Right lobe of liver (tissue), 4 donors: Measurements from ENCODE around the gene NPSR1.

Source experiments
- POLR2A ChIP-seq: fragments of 450-650 bp; IDR thresholded peaks from one replicate; pipeline ENCODE4 v1.6.1; 2017; ENCODE audit warnings: antibody characterized with exemption, mild to moderate bottlenecking
- TF ChIP-seq, protein P1 (sequence below), 4 donors: fragments of 200-600 bp in 3 of 4; fragments of 450-650 bp in 1 of 4; IDR thresholded peaks; one replicate each; pipeline versions ENCODE4 v1.5.1 to v1.8.0; 2016 to 2022; ENCODE audit warnings: antibody characterized with exemption in 4 of 4, mild to moderate bottlenecking in 2 of 4
- donor health status: DM: no; HTN: no; CAD: no.
- donor health status: DM: no; HTN: no; CAD: no.
- donor health status: DM: no; HTN: yes; CAD: no.

DNA sequence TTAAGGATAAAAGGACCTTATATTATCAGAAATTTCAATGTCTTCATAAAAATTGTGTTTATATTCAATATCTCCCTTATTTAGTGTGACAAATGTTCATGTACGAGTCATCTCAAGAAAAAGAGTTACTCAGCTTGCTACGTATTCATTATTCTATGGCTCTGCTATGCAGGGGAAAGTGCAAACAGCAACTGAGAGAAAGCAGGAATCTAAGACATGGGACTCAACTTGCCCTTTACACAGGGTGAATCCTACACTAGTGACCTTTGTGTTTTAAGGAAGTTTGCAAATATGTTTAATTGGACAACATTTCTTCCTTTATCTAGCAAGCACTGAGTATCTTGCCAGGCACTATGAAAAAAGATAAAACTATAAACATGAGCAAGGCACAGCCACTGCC, 104.7 kb downstream of the NPSR1 start:
- no peak for TF ChIP-seq POLR2A
- TF ChIP-seq, protein P1, sequence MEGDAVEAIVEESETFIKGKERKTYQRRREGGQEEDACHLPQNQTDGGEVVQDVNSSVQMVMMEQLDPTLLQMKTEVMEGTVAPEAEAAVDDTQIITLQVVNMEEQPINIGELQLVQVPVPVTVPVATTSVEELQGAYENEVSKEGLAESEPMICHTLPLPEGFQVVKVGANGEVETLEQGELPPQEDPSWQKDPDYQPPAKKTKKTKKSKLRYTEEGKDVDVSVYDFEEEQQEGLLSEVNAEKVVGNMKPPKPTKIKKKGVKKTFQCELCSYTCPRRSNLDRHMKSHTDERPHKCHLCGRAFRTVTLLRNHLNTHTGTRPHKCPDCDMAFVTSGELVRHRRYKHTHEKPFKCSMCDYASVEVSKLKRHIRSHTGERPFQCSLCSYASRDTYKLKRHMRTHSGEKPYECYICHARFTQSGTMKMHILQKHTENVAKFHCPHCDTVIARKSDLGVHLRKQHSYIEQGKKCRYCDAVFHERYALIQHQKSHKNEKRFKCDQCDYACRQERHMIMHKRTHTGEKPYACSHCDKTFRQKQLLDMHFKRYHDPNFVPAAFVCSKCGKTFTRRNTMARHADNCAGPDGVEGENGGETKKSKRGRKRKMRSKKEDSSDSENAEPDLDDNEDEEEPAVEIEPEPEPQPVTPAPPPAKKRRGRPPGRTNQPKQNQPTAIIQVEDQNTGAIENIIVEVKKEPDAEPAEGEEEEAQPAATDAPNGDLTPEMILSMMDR (IDR thresholded peaks at IDR 0.05): no peak
